SW 1271 (cell line): Measurements from ENCODE around the gene TENT4B.

Experiments used
- DNase-seq, 2 experiments: peaks; one replicate each; lab custom pipeline; 2025; lab: John Stamatoyannopoulos, UW

The TENT4B gene

GRCh38 chr16:50256604-50257003, 103.5 kb downstream of the TENT4B start:
- no peak for DNase-seq

GRCh38 chr16:50257876-50258275, 104.8 kb downstream of the TENT4B start:
- DNase-seq: no peak

GRCh38 chr16:50259334-50260205, 106.5 kb downstream of the TENT4B start:
- DNase-seq: no peak

GRCh38 chr16:50260206-50261159, 107.4 kb downstream of the TENT4B start:
- no peak for DNase-seq

- no peak for DNase-seq
Observed at GRCh38 chr16:50261160-50261706, 108.1 kb downstream of the TENT4B start.

GRCh38 chr16:50261707-50262235, 108.7 kb downstream of the TENT4B start:
- DNase-seq: no peak

- no peak for DNase-seq
Observed at GRCh38 chr16:50263060-50263909, 110.2 kb downstream of the TENT4B start.

GRCh38 chr16:50263940-50264929, 111.1 kb downstream of the TENT4B start:
- DNase-seq: no peak

- no peak for DNase-seq
Observed at GRCh38 chr16:50265260-50265659, 112.2 kb downstream of the TENT4B start.

- DNase-seq: no peak
Observed at GRCh38 chr16:50265716-50266336, 112.7 kb downstream of the TENT4B start.

- DNase-seq: no peak
Observed at GRCh38 chr16:50266337-50267091, 113.4 kb downstream of the TENT4B start, which contains the start of gene ADCY7. Gene ADCY7, plus strand, starts transcription at chr16:50266551. Its CDS starts 21,629 bp downstream, at chr16:50288180.

- DNase-seq: no peak
Observed at GRCh38 chr16:50267151-50267631, 114.1 kb downstream of the TENT4B start.

- DNase-seq: no peak
Observed at GRCh38 chr16:50267651-50268050, 114.5 kb downstream of the TENT4B start.

- no peak for DNase-seq
Observed at GRCh38 chr16:50268352-50268751, 115.2 kb downstream of the TENT4B start.

- DNase-seq: no peak
Observed at GRCh38 chr16:50269061-50269705, 116.1 kb downstream of the TENT4B start.

GRCh38 chr16:50269769-50270509, 116.8 kb downstream of the TENT4B start:
- no peak for DNase-seq

GRCh38 chr16:50270510-50271147, 117.5 kb downstream of the TENT4B start:
- no peak for DNase-seq
